Breast epithelium (tissue), 3 donors: Measurements from ENCODE around the gene CD164.

Source experiments
- POLR2AphosphoS5 ChIP-seq, 3 donors: sonication (generic); formaldehyde crosslinking; IDR thresholded peaks; one replicate each; pipeline ENCODE4 v1.6.1; 2017; ENCODE audit warnings: antibody characterized with exemption in 3 of 3
- TF ChIP-seq, protein P1 (sequence below), 3 donors: fragments of 450-650 bp; IDR thresholded peaks; one replicate each; pipeline ENCODE4 v1.5.1; 2016 to 2017; ENCODE audit warnings: antibody characterized with exemption in 3 of 3, mild to moderate bottlenecking in 3 of 3, moderate library complexity in 3 of 3

DNA sequence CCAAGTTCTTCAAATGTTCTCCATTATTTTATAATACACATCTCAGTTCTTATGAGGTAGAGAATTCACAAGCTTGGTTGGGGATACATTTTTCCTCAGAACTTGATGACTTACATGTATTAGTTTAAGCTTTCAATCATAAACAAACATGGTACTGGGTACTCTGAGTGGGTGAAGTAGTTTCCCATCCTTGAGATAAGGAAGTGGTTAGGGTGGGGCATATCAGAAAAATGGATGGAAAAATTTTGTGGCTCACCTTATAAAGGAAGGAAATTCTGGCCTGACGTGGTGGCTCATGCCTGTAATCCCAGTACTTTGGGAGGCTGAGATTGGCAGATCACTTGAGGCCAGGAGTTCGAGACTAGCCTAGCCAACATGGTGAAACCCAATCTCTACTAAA is 52.0 kb downstream of the CD164 start:
- TF ChIP-seq, protein P1, sequence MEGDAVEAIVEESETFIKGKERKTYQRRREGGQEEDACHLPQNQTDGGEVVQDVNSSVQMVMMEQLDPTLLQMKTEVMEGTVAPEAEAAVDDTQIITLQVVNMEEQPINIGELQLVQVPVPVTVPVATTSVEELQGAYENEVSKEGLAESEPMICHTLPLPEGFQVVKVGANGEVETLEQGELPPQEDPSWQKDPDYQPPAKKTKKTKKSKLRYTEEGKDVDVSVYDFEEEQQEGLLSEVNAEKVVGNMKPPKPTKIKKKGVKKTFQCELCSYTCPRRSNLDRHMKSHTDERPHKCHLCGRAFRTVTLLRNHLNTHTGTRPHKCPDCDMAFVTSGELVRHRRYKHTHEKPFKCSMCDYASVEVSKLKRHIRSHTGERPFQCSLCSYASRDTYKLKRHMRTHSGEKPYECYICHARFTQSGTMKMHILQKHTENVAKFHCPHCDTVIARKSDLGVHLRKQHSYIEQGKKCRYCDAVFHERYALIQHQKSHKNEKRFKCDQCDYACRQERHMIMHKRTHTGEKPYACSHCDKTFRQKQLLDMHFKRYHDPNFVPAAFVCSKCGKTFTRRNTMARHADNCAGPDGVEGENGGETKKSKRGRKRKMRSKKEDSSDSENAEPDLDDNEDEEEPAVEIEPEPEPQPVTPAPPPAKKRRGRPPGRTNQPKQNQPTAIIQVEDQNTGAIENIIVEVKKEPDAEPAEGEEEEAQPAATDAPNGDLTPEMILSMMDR (IDR thresholded peaks at IDR 0.05): no peak
- TF ChIP-seq POLR2AphosphoS5 (IDR thresholded peaks at IDR 0.05): no peak
